Eye (tissue), 1 donor: ENCODE results near the gene SCAF11.
A peak's percentile ranks its signal among the peaks of the same experiment; 100 is the strongest.

Experiments used
- DNase-seq: peaks from one replicate; pipeline ENCODE4 v3.0.0-alpha.2; 2015

The SCAF11 gene

DNA sequence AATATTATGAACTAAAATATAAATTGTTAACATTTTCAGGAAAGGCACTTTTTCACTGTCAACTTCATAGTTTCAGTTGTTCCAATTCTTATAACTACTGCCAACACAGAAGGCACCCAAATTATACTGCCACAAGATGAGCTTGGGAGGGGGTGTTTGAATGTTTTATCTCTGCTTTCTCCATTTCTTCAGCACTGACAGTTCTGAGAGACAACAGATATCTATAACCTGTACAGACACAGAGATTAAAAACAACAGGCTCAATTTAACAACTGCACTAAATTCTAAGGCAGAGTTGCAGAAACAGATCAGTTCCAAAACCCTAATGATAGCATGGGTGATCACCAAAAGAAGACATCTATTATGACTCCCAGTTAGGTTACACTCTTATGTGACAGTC, 12.8 kb downstream of the SCAF11 start:
- no peak for DNase-seq

DNA sequence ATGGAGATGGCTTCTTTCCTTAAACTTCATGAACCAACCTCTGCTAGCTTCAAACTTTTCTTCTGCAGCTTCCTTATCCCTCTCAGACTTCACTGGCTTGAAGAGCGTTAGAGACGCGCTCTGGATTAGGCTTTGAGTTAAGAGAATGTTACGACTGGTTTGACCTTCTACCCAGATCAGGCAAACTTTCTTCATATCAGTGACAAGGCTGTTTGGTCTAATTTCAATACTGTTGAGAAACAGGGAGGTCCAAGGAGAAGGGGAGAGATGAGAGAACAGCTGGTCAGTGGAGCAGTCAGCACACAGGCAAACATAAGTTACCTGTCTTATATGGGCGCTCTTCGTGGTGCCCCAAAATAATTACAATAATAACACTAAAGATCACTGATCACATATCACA, 14.9 kb downstream of the SCAF11 start:
- DNase-seq: no peak

DNA sequence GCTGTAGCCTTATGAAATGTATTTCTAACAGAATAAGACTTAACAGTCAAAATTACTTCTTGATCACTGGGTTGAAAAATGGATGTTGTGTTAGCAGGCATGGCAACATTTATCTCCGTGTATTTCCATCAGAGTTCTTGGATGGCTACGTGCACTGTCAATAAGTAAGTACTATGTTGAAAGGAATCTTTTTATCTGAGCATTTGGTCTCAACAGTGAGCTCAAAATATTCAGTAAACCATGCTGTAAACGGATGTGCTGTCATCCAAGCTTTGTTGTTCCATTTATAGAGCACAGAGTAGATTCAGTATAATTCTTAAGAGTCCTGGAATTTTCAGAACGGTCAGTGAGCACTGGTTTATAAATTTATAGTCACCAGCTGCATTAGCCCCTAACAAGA, 15.5 kb downstream of the SCAF11 start:
- DNase-seq: no peak

DNA sequence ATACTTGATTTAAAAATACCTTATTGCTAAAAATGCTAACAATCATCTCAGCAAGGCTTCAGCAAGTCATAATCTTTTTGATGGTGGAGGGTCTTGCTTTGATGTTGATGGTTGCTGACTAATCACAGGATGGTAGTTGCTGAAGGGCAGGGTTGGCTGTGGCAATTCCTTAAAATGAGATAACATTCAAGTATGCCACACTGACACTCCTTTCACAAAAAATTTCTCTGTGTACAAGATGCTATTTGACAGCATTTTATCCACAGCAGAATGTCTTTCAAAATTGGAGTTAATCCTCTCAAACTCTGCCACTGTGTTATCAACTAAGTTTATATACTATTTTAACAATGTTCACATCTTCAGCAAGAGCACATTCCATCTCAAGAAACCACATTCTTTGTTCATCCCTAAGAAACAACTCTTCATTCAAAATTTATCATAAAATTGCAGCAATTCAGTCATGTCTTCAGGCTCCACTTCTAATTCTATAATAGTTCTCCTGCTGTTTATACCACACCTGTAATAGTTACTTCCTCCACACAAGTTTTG, 16.1 kb downstream of the SCAF11 start:
- no peak for DNase-seq

DNA sequence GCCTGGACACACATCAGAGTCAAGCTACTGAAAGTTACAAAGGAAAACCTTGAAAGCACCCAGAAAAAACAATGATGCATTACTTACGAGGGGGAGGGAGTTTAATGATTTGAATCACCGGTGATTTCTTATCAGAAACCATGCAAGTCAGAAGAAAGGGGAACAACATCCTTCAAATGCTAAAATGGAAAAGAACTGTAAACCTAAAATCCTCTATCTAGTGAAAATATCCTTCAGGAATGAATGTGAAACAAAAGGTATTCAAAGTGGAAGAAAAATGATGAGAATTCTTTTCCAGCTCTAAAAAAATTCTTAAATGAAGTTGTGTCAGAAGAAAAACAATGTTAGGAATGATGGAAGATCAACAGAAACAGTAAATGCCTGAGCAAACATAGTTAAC, 16.8 kb downstream of the SCAF11 start:
- DNase-seq: no peak

DNA sequence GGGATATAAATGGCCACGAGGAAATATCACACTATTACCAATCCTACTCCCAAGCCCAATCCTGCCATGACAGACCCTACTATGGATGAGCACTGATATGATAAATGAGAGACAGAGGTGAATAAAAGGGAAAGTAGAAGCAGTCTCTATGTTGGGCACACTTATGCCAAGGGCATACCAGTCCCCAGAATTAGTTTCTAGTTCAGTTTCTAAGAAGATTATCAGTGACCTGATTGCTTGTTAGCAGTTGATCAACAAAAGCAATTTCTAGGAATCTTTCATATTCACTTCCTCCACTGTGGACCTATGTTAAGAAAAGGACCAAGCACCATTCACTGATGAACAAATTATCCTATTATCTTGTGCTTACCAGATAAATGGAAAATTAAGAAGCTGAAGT, 20.0 kb downstream of the SCAF11 start:
- DNase-seq: no peak

DNA sequence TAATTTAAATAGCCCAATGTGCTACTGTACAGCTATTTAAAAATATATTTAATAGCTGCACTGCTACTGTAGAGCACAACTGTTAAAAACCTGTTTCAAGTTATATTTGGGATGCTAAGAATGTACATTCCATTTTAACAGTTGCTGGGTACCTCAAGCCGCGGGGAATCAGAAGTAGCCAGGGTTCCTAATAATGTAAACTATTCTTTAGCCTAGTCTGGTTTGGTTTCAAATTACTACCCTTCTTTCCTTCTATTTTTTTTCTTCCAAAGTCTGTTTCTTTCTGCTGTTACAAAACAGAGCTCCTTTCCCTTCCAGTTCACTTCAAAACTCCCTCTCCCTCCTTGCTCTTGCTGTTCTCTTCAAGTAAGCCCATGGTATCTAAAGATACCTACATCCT, 21.3 kb downstream of the SCAF11 start:
- DNase-seq: no peak

DNA sequence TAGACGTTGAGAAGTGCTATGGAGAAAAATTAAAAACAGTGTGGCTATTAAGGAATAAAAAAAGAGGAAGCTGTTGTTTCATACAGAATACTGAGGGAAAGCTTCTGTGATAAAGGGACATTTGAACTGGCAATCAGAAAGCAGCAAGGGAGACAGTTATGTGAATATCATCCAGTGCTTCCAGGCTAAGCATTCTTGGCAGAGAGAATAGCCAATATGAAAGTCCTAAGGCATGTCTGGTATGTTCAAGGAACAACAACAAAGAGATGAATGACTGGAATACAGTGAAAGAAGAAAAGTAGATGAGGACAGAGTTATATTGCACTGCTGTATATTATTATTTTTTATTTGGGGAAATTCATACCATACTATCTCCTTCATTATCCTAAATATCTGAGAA, 23.9 kb downstream of the SCAF11 start:
- peak; percentile 39 for DNase-seq

DNA sequence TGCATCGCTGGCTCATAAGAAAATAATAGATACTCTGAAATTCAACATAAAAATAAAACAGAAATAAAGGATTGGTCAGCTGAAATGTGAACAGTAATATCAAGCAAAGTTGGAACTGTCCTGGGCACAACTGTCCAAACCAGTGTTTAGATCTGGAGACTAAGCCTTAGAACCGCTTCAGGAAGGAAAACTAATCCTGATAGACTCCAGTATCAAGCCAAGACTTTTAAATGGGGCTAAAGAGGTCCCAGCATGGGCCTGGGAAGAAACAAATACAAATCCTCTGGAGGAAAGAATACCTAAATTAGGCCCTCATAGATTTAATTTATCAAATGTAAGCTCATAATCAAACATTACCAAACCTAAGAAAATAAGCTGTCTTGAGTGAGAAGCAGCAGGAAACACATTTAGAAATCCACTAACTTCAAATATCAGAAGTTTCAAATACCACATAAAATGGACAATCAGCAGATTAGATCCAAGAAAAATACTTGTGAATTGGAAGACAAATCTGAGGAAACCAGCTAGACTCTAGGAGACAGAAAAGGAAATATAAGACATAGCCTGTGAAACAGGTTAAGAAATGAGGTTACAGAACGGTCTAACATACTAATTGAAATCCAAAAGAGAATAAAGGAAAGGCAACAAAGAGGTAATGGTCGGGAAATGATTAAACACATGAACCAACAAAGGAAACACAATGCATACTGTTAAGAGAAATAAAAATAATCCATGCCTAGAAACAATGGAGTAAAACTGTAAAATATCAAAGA, 27.6 kb downstream of the SCAF11 start:
- no peak for DNase-seq

DNA sequence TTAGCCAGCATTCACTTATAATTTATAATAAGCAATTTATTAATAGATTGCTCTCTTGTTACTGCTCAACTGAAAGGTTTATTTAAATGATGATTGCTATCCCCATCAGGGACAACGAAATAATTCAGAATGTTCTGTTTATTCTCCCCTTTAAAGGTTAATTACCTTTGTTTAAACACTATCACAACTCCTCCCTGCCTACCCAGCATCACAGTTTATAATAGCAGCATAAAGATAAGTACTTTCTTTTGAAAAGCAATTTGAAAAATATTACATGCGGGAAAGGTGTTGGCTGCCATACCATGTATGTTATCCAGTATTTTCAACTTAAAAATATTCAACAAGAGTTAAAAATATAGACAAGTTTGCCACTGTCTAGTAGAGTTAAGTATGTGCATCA, 30.6 kb downstream of the SCAF11 start:
- no peak for DNase-seq

DNA sequence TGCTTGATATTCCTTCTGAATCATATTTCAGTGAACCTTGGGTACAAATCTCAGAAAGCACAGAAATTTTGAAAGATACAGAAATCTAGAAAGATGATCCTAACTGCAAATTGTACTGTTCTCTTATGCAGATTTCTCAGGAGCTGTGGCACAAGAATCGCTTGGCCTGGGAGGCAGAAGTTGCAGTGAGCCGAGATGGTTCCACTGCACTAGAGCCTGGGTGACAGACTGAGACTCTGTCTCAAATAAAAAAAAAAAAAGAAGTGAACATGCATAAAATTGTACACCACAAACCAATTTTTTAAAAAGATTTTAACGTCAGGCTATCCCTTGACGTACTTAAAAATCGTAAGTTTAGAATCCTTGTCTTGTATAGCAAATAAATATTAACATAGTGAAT, 31.3 kb downstream of the SCAF11 start:
- DNase-seq: no peak

DNA sequence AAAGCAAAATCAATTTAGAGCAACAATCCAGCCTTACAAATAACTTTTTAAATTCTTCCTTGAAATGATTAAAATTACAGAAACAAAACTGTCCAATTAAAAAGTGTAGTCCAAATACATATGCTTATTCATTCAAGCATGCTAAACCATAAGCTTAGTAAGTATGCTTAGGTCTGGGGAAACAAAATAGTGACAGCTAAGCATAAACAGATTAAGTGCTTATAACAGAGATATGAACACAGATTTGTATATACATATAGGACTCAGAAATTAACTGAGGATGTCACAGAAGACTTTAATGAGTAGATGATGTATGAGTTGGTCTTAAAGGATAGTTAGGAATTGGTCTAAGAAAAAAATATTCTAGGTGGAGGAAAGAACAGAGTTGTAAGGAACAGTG, 41.8 kb downstream of the SCAF11 start:
- DNase-seq: no peak

DNA sequence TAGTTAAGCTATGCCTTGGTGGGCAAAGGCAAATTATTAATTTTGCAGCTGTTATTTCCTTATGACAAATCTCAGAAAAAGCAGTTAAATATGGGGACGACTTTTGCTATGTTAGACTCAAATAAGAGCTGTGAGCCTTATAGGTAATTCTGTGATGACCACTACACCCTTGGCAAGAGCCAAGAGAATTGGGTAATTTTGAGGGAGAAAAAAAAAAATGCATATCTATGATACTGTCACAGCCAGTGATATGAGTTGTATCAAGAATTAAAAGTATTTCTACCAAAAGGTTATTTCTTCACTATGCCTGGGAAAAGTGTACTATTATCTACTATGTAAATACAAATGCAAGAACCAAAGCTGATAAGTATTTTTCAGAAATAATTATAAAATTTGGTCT, 43.9 kb downstream of the SCAF11 start:
- no peak for DNase-seq

DNA sequence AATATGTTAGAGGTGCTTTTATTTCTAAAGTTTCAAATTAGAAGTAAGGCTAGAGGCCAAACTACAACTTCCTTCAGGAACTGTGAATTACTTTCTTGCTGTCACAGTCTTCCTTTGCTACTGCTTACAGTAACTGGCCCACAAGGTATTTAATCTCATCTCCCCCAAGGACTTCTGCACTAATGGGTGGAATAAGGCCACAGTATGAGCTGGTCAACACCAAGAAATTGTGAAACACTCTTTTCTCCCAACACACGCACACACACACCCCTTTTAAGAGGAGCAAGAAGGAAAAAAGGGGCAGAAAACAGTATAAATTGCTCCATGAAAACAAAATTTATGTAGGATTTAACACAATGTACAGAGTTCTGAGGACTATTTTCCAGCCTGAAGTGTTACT, 45.6 kb downstream of the SCAF11 start:
- DNase-seq: no peak

DNA sequence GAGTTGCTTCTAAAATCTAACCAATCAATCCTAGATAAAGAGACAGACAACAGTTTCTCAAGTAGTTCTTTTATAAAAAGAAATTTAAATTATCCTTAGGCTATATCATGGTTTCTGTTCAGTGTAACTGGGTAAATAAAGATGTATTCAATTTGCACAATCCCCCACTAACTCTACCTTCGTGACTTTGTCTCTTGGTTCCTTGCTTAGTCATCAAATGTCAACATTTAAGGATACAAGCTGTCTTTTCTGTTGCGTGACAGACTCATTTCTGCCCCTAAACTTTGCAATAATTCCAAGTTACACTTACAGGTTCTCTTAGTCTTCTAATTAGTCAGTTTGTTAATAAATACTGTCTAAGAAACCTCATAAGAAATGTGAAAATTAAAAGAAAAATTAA, 50.6 kb downstream of the SCAF11 start:
- no peak for DNase-seq

DNA sequence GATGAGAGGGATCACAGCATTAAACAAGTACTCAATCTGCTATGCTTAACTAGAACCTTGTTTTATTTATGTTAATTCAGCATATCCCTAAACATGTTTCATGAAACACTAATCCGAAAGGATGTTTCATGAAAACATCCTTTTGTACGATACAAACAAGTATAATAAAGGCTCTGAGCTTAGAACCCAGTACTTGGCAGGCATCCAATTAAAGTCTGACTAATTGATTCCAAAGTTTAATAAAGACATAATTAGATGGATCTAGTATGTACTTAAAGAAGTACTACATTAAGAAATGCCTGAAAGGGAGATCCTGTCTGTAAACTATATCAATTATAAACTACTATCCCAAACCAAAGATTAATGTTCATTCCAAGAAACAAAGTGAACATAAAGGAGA, 51.8 kb downstream of the SCAF11 start:
- DNase-seq: no peak

DNA sequence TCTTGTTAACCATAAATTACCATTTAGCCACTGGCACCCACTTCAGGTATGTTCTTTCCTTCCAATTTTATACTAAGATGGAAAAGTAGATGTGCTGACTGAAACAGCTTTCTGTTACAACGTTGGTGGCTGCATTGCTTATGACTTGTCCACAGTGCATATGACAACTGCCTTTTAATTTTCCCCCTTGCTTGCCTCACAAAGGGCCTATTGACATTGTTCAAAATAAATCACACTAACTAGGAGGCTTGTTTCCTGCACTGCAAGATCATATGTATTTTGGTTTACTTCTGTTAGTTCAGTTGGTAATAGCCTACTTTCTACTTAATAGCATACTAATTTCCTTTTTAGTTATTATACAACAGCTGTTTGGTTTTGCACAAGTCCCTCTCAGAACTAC, 55.4 kb downstream of the SCAF11 start:
- no peak for DNase-seq

DNA sequence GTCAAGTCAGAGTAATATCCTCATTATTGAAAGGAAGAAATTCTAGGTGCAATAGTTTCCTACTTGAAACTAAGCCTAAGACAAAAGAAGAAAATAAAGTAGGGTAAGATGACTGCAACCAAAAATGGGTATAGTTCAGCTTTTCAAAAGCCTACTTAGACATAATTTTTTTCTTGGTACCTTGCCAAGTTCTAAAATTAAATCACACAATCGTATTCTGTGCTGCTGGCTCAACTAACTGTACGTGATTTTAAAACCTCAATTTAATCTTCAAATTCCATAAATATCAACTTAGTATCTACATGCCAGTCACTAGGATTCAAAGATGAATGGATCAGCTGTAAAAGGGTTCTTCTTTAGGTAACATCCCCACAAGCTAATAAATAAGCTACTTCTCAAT, 56.9 kb downstream of the SCAF11 start:
- DNase-seq: no peak

DNA sequence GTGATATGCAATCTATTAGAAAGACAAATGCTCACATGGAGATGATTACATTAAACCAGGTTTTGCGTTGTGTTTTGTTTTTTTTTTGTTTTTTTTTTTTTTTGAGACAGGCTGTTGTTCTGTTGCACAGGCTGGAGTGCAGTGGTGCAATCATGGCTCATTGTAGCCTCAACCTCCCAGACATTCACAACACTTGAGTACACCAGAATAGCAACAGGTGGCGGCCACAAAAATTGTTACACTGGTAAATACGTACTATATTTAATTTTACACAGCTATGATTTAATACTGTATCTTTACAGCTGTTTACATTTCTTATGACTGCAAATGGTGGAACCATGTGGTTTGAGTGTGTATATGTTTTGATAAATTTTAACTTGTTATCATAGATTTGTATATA, 60.0 kb downstream of the SCAF11 start:
- no peak for DNase-seq

DNA sequence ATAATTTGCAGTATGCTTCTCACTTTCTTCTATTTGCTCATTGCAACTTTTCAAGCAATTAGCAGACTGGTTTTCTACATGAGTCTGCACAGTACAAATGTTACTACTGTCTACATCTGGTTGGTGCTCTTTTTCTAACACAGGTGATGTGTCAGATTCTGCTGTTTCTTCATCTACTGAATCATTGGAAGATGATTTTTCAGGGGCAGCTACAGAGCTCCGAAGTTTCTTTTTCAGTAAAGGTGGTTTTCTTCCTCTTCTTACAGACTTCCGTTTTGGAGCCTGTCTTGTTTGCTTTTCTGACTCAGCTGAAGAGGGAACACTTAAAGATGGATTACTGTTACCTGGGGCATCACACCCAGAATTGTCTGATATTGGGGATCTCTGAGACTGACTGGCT, 62.1 kb downstream of the SCAF11 start:
- no peak for DNase-seq

DNA sequence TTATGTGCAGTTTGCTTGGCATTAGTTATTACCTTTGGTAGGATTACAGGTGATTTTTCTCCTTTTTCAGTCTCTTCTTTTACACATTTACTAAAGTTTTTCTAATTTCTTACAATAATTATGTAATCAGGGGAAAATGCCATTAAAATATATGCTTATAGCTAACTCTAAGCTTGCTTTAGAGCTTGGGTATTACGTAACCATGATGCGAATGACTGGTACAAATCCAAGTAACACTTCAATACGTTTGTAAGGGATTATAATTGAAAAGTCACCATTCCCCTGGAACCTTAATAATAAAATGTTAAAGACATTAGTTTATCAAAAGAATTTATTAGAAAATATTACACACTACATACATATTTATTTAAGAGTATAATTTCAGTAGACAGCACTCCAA, 71.6 kb downstream of the SCAF11 start:
- no peak for DNase-seq

DNA sequence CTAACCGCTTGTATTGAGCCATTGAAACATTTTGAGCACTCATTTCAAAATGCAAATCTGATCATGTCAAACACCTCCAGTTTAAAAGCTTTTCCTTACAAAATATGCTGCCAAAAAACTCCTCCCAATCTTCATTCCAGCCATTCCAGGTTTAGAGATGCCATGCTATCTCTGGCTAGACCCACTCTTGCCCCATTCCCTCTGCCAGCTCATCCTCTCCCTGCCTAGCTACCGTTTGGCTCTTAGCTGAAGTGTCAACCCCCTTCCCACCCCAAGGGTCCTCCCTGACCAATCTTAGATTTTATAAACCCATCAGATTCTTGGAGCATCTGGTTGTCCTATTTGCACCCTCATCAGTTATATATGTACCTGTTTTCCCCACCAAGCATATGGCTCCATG, 75.0 kb downstream of the SCAF11 start:
- no peak for DNase-seq

DNA sequence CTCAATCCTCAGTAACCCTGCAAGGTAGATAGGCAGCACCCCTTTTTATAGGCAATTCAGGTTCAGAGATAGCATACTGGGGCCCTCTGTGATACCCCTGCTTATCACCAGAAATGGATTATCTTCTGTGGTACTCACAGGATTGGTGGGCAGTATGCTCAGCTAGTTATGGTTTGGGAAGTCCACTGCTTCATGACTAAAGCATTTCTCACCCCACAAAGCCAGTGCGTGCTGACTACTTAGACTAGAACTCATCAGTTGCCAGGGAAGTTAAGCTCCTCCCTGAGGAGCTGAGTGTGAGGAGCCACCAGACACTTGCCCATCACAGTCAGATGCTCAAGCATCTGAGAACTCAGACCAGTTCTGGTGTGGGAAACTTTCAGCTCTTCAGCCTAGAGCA, 76.3 kb downstream of the SCAF11 start:
- no peak for DNase-seq

DNA sequence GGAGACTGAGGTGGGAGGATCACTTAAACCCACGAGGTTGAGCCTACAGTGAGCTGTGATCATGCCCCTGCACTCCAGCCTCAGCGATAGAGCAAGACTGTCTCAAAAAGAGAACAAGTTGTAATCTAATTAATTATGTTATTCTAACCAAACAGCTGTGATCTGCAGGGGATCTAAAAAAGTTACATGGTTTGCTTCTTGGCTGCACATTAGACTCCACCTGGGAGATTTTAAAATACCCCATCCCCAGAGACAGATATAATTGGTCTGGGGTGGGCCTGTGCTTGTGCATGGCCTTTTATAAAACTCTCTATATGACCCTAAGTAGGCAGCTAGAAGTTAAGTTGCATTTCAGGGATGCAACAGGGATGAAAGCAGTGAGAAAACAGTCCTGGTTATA, 76.7 kb downstream of the SCAF11 start:
- no peak for DNase-seq

DNA sequence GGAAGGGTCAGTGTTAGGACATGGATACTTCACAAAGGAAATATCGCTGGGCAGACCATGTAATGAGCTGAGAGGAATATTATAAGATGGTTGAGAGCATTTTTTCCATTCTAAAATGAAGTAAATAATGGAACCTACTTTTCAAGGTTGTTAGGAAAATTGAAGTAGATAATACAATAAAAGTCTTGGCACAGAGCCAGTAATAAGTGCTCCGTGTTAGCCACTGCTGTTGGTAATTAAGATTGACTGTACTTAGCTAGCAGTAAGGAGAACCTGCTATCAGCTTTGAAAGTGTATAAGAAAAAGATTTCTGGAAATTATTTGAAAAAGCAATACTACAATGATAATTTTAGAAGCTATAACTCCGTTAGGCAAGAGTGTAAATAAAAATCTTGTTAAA, 77.6 kb downstream of the SCAF11 start:
- DNase-seq: no peak
